Endothelial cell of hepatic sinusoid (primary cell): ENCODE measurements around the gene MCCC1.
"Not testable (repeated sequence)": the region's sequence is repeated elsewhere in the genome, so short reads cannot be mapped to it uniquely, and the experiment has no call there.

Experiments
- in situ Hi-C: cut with HindIII; loops from 2 replicates; pipeline ENCODE4 v1.10.0; 2017; ENCODE audit warnings: low sequenced_read_pairs

The MCCC1 gene

GRCh38 chr3:183106635-183107034, 7.3 kb upstream of the MCCC1 start:
- in situ Hi-C loops: no loop called here

GRCh38 chr3:183103950-183104349, 4.7 kb upstream of the MCCC1 start:
- in situ Hi-C loops: not testable (repeated sequence)

GRCh38 chr3:183101040-183101439, 1.7 kb upstream of the MCCC1 start:
- in situ Hi-C loops: not testable (repeated sequence)

- in situ Hi-C loops: no loop called here
Observed at GRCh38 chr3:183100376-183100775, 1.1 kb upstream of the MCCC1 start.

GRCh38 chr3:183099838-183100204, 525 bp upstream of the MCCC1 start:
- in situ Hi-C loops: no loop called here

GRCh38 chr3:183098536-183099025, 715 bp downstream of the MCCC1 start:
- in situ Hi-C loops: no loop called here

GRCh38 chr3:183094711-183095110, 4.6 kb downstream of the MCCC1 start:
- in situ Hi-C loops: no loop called here

GRCh38 chr3:183092256-183092655, 7.0 kb downstream of the MCCC1 start:
- in situ Hi-C loops: no loop called here

- in situ Hi-C loops: no loop called here
Observed at GRCh38 chr3:183087184-183087583, 12.1 kb downstream of the MCCC1 start.

GRCh38 chr3:183085634-183086390, 13.5 kb downstream of the MCCC1 start:
- in situ Hi-C loops: no loop called here

- in situ Hi-C loops: no loop called here
Observed at GRCh38 chr3:183082355-183082915, 16.9 kb downstream of the MCCC1 start.

- in situ Hi-C loops: no loop called here
Observed at GRCh38 chr3:183081459-183082183, 17.7 kb downstream of the MCCC1 start.

GRCh38 chr3:183080628-183081027, 18.7 kb downstream of the MCCC1 start:
- in situ Hi-C loops: no loop called here

GRCh38 chr3:183074881-183075280, 24.4 kb downstream of the MCCC1 start:
- in situ Hi-C loops: no loop called here

- in situ Hi-C loops: no loop called here
Observed at GRCh38 chr3:183074261-183074660, 25.0 kb downstream of the MCCC1 start.

GRCh38 chr3:183073839-183074238, 25.5 kb downstream of the MCCC1 start:
- in situ Hi-C loops: no loop called here

- in situ Hi-C loops: no loop called here
Observed at GRCh38 chr3:183070892-183071291, 28.4 kb downstream of the MCCC1 start.

GRCh38 chr3:183069086-183069485, 30.2 kb downstream of the MCCC1 start:
- in situ Hi-C loops: no loop called here

- in situ Hi-C loops: not testable (repeated sequence)
Observed at GRCh38 chr3:183066891-183067290, 32.4 kb downstream of the MCCC1 start.

- in situ Hi-C loops: no loop called here
Observed at GRCh38 chr3:183064475-183064874, 34.8 kb downstream of the MCCC1 start.

GRCh38 chr3:183061391-183062172, 37.7 kb downstream of the MCCC1 start:
- in situ Hi-C loops: no loop called here
